GM12872 (cell line): ENCODE measurements around the gene SLC9A7.

Source experiments
- CTCF ChIP-seq: IDR thresholded peaks from 3 replicates; pipeline ENCODE4 v1.5.1; 2011; ENCODE audit warnings: low read depth, mild to moderate bottlenecking, low read length, moderate library complexity; ENCODE audit not compliant: insufficient read depth

SLC9A7 gene

GRCh38 chrX:46575586-46575985 lies 183.3 kb downstream of the SLC9A7 start:
- no peak for TF ChIP-seq CTCF

- TF ChIP-seq CTCF = no peak
Observed at GRCh38 chrX:46574774-46575381, 184.0 kb downstream of the SLC9A7 start.

- TF ChIP-seq CTCF = no peak
Observed at GRCh38 chrX:46573892-46574773, 184.8 kb downstream of the SLC9A7 start.

GRCh38 chrX:46573331-46573891 lies 185.5 kb downstream of the SLC9A7 start, which contains the start of gene CHST7:
CHST7 (plus strand) TSS chrX:46573765; CDS start chrX:46573932, 167 bp downstream.
- TF ChIP-seq CTCF = peak; percentile 19; the same call in 1 of the 3 replicates

GRCh38 chrX:46572340-46572936 lies 186.5 kb downstream of the SLC9A7 start:
- TF ChIP-seq CTCF = peak; percentile 54

GRCh38 chrX:46571423-46572339 lies 187.2 kb downstream of the SLC9A7 start:
- no peak for TF ChIP-seq CTCF
